Upper lobe of right lung (tissue), 1 donor: ENCODE measurements around the gene PLEKHA7. TPM values are rescaled to one million over a fixed set of nuclear protein-coding genes. Genes with fewer than 3 reads are reported as not detected.
"Not testable (repeated sequence)": the region's sequence is repeated elsewhere in the genome, so short reads cannot be mapped to it uniquely, and the experiment has no call there.

Experiments
- ATAC-seq: fragments of 200-7000 bp; cut with Tn5 transposase; one replicate; pipeline ENCODE4 v1.9.1; 2020; ENCODE audit warnings: mild to moderate bottlenecking, moderate library complexity
- DNase-seq: peaks from one replicate; pipeline ENCODE4 v3.0.0-alpha.2; 2020
- H3K27ac ChIP-seq: fragments of 200-600 bp; one replicate; pipeline ENCODE4 v1.8.0; 2022
- H3K27me3 ChIP-seq: fragments of 200-600 bp; one replicate; pipeline ENCODE4 v1.8.0; 2022; ENCODE audit warnings: mild to moderate bottlenecking
- H3K36me3 ChIP-seq: fragments of 200-600 bp; one replicate; pipeline ENCODE4 v1.8.0; 2022
- H3K4me1 ChIP-seq: fragments of 200-600 bp; one replicate; pipeline ENCODE4 v1.8.0; 2022
- H3K4me3 ChIP-seq: fragments of 200-600 bp; one replicate; pipeline ENCODE4 v1.8.0; 2022; ENCODE audit warnings: mild to moderate bottlenecking
- H3K9me3 ChIP-seq: fragments of 200-600 bp; one replicate; pipeline ENCODE4 v1.8.0; 2022
- intact Hi-C: fragments of 100-400 bp; cut with DNase I; formaldehyde crosslinking; loops from one replicate; pipeline ENCODE4 v1.11.0; 2022
- total RNA-seq: library from RNA; stranded (reverse); fragmentation: NEBNext Ultra II Directional; extraction: Animal tissue kit (Norgen Biotek cat#: 25700); gene quantifications from one replicate; pipeline ENCODE4 v1.2.1, GENCODE V29; 2021
- TF ChIP-seq, protein P1 (sequence below): fragments of 200-600 bp; IDR thresholded peaks from one replicate; pipeline ENCODE4 v1.8.0; 2022; ENCODE audit warnings: antibody characterized with exemption
- donor health status: DM: no; HTN: yes; CAD: no; lungs with severe emphysema.

Gene PLEKHA7
- total RNA-seq, 1 donor from 2014 or later: 43.6 TPM

DNA sequence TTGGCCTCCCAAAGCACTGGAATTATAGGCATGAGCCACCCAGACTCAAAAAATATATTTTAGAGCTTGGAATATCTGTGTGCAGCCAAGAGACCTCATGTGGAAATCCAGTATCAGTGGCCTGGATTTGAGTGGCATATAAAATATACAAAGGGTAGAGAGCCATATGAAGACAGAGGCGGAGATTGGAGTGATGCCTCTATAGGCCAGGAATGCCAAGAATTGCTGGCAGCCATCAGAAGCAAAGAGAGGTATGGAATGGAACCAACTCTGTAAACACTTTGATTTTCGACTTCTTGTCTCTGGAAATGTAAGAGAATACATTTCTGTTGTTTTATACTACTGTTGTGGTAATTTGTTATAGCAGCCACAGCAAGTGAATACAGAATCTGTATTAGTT is 123.0 kb downstream of the PLEKHA7 start:
- Histone ChIP-seq H3K27ac (no peak overlapping the region), H3K36me3 (no peaks in the 10 kb centered on the region), H3K9me3 (no peaks in the 10 kb centered on the region), H3K4me1 (no peaks in the 10 kb centered on the region), H3K4me3 (no peak overlapping the region), H3K27me3 (no peaks in the 10 kb centered on the region)
- TF ChIP-seq, protein P1, sequence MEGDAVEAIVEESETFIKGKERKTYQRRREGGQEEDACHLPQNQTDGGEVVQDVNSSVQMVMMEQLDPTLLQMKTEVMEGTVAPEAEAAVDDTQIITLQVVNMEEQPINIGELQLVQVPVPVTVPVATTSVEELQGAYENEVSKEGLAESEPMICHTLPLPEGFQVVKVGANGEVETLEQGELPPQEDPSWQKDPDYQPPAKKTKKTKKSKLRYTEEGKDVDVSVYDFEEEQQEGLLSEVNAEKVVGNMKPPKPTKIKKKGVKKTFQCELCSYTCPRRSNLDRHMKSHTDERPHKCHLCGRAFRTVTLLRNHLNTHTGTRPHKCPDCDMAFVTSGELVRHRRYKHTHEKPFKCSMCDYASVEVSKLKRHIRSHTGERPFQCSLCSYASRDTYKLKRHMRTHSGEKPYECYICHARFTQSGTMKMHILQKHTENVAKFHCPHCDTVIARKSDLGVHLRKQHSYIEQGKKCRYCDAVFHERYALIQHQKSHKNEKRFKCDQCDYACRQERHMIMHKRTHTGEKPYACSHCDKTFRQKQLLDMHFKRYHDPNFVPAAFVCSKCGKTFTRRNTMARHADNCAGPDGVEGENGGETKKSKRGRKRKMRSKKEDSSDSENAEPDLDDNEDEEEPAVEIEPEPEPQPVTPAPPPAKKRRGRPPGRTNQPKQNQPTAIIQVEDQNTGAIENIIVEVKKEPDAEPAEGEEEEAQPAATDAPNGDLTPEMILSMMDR: no peak
- intact Hi-C loops: no loop called here
- ATAC-seq (no peak), DNase-seq (no peak)

DNA sequence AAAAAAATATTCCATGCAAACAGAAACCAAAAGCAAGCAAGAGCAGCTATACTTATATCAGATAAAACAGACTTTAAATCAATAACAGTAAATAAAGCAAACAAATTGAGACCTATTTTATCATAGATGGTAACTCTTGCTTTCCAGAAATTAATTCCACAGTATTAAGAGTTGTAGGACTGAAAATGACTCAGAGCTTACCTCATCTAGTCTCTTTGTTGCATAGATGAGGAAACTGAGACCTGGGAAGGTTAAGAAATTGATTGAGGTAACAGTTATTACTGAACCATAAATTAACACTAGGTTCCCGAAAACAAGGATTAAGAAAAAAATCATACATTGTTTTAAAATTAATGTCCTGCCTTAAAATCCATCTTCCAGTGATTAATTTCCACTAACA is 123.8 kb downstream of the PLEKHA7 start:
- H3K36me3 ChIP-seq: no peaks in the 10 kb centered on the region
- no peak overlapping the region for H3K27ac ChIP-seq
- TF ChIP-seq, protein P1: no peak
- no peaks in the 10 kb centered on the region for H3K27me3 ChIP-seq
- ATAC-seq (no peak), DNase-seq (no peak)
- H3K4me3 ChIP-seq: no peak overlapping the region
- intact Hi-C loops: no loop called here
- no peaks in the 10 kb centered on the region for H3K9me3 ChIP-seq
- H3K4me1 ChIP-seq: no peaks in the 10 kb centered on the region

GRCh38 chr11:16889905-16890304 is 124.3 kb downstream of the PLEKHA7 start:
- intact Hi-C loops: no loop called here
- Histone ChIP-seq H3K4me3 (no peak overlapping the region), H3K27ac (no peak overlapping the region)

DNA sequence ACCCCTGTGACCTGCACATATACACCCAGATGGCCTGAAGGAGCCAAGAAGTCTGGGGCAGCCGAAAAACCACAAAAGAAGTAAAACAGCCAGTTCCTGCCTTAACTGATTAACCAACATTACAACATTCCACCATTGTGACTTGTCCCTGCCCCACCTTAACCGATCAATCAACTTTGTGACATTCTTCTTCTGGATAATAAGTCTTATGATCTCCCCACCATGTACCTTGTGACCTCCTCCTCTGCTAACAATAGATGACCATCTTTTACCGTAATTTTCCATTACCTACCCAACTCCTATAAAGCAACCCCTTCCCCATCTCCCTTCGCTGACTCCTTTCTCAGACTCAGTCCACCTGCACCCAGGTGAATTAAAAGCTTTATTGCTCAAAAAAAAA is 125.2 kb downstream of the PLEKHA7 start:
- ATAC-seq, H3K9me3 ChIP-seq, H3K36me3 ChIP-seq, H3K27ac ChIP-seq, H3K4me3 ChIP-seq, intact Hi-C loops, DNase-seq, H3K4me1 ChIP-seq, H3K27me3 ChIP-seq: not testable (repeated sequence)

More at GRCh38 chr11:16889905-16890304, 124.3 kb downstream of the PLEKHA7 start:
- H3K9me3 ChIP-seq: no peaks in the 10 kb centered on the region
- no peak for ATAC-seq
- no peak for DNase-seq
- TF ChIP-seq, protein P1: no peak
- H3K4me1 ChIP-seq: no peaks in the 10 kb centered on the region
- no peaks in the 10 kb centered on the region for H3K36me3 ChIP-seq
- no peaks in the 10 kb centered on the region for H3K27me3 ChIP-seq

DNA sequence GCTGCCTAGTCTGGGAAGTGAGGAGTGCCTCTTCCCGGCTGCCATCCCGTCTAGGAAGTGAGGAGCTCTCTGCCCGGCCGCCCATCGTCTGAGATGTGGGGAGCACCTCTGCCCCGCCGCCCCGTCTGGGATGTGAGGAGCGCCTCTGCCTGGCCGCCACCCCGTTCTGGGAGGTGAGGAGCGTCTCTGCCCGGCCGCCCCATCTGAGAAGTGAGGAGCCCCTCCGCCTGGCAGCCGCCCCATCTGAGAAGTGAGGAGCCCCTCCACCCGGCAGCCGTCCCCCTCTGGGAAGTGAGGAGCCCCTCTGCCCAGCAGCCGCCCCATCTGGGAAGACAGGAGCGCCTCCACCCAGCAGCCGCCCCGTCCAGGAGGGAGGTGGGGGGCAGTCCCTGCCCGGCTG is 126.3 kb downstream of the PLEKHA7 start:
- DNase-seq, H3K4me1 ChIP-seq, intact Hi-C loops, H3K27me3 ChIP-seq, ATAC-seq, H3K4me3 ChIP-seq, H3K36me3 ChIP-seq, H3K9me3 ChIP-seq, H3K27ac ChIP-seq: not testable (repeated sequence)

DNA sequence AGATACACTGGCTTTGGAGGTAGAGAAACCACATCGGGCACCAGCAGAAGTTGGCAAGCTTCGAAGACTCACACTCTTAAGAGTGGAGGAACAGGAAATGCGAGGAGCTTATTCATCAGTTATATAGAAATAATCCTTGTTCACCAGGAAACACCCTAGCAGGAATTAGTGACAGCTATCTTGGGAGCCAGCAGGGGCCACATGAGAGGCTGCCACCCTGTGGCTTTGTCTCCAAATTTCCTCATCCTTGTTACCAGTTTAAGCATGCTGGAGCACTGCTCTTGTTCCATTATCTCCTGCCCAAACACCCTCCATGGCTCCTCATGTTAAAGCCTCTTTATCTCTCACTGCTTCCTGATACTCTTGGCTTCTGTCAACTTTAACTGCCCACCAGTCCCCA is 131.0 kb downstream of the PLEKHA7 start:
- ATAC-seq (peak; percentile 57), DNase-seq (no peak)
- H3K36me3 ChIP-seq: no peaks in the 10 kb centered on the region
- peaks cover 18% of the 10 kb centered on the region for H3K4me1 ChIP-seq
- no peaks in the 10 kb centered on the region for H3K9me3 ChIP-seq
- no peak overlapping the region for H3K27ac ChIP-seq
- no peak overlapping the region for H3K4me3 ChIP-seq
- intact Hi-C loops: no loop called here
- H3K27me3 ChIP-seq: no peaks in the 10 kb centered on the region
- TF ChIP-seq, protein P1: peak; percentile 22

- intact Hi-C loops: no loop called here
- Histone ChIP-seq H3K27ac (no peak overlapping the region), H3K27me3 (no peaks in the 10 kb centered on the region), H3K4me1 (peaks cover 18% of the 10 kb centered on the region), H3K4me3 (no peak overlapping the region), H3K9me3 (no peaks in the 10 kb centered on the region), H3K36me3 (no peaks in the 10 kb centered on the region)
- ATAC-seq (no peak), DNase-seq (no peak)
- TF ChIP-seq, protein P1: no peak
Observed at GRCh38 chr11:16881766-16882165, 132.4 kb downstream of the PLEKHA7 start.
